Measurements from ENCODE around the gene GATA3.

DNA sequence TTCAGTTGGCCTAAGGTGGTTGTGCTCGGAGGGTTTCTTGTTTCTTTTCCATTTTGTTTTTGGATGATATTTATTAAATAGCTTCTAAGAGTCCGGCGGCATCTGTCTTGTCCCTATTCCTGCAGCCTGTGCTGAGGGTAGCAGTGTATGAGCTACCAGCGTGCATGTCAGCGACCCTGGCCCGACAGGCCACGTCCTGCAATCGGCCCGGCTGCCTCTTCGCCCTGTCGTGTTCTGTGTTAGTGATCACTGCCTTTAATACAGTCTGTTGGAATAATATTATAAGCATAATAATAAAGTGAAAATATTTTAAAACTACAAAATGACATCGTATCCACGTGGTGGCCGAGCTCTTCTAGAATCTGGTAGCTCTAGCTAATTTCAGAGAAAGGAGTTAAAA lies 20.4 kb downstream of the GATA3 start:
- TF ChIP-seq GATA2 (IDR thresholded peaks at IDR 0.05; ENCODE audit: low read depth, low read length) (no peak), GATA3 (IDR thresholded peaks at IDR 0.05; ENCODE audit: low read depth, low read length) (no peak)
